Measurements from ENCODE around the gene CPA2.

GRCh38 chr7:130293521-130293920 is 26.9 kb downstream of the CPA2 start:
- no peak for TF ChIP-seq POLR2A (IDR thresholded peaks at IDR 0.05)
- TF ChIP-seq, protein P1, sequence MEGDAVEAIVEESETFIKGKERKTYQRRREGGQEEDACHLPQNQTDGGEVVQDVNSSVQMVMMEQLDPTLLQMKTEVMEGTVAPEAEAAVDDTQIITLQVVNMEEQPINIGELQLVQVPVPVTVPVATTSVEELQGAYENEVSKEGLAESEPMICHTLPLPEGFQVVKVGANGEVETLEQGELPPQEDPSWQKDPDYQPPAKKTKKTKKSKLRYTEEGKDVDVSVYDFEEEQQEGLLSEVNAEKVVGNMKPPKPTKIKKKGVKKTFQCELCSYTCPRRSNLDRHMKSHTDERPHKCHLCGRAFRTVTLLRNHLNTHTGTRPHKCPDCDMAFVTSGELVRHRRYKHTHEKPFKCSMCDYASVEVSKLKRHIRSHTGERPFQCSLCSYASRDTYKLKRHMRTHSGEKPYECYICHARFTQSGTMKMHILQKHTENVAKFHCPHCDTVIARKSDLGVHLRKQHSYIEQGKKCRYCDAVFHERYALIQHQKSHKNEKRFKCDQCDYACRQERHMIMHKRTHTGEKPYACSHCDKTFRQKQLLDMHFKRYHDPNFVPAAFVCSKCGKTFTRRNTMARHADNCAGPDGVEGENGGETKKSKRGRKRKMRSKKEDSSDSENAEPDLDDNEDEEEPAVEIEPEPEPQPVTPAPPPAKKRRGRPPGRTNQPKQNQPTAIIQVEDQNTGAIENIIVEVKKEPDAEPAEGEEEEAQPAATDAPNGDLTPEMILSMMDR (IDR thresholded peaks at IDR 0.05 in 4 of 5, conservative IDR thresholded peaks at IDR 0.05 in 1 of 5), result no peak

Data from gastrocnemius medialis (tissue), 4 donors.